HG02943 (cell line): ENCODE measurements around the gene CHAMP1.
"Not testable (repeated sequence)": the region's sequence is repeated elsewhere in the genome, so short reads cannot be mapped to it uniquely, and the experiment has no call there.

Source experiments
- ATAC-seq: cut with Tn5 transposase; IDR thresholded peaks from one replicate; pipeline ENCODE4 v1.9.1; 2021; ENCODE audit warnings: mild to moderate bottlenecking, low read depth, moderate library complexity; ENCODE audit not compliant: unreplicated experiment

Gene CHAMP1

GRCh38 chr13:114330086-114330485 lies 15.8 kb downstream of the CHAMP1 start:
- ATAC-seq = no peak

- not testable (repeated sequence) for ATAC-seq
These were observed 19.6 kb downstream of the CHAMP1 start for GRCh38 chr13:114333881-114334280.

GRCh38 chr13:114334305-114335053 lies 20.2 kb downstream of the CHAMP1 start:
- ATAC-seq = no peak

GRCh38 chr13:114336457-114336856 lies 22.2 kb downstream of the CHAMP1 start:
- ATAC-seq = not testable (repeated sequence)

- ATAC-seq = no peak
These were observed 24.7 kb downstream of the CHAMP1 start for GRCh38 chr13:114338959-114339358.

- no peak for ATAC-seq
These were observed 25.7 kb downstream of the CHAMP1 start for GRCh38 chr13:114339857-114340534.

- no peak for ATAC-seq
These were observed 26.9 kb downstream of the CHAMP1 start for GRCh38 chr13:114341003-114341777.

- ATAC-seq = not testable (repeated sequence)
These were observed 33.0 kb downstream of the CHAMP1 start for GRCh38 chr13:114347256-114347655.

- not testable (repeated sequence) for ATAC-seq
These were observed 38.5 kb downstream of the CHAMP1 start for GRCh38 chr13:114352763-114353162.

GRCh38 chr13:114353382-114353781 lies 39.1 kb downstream of the CHAMP1 start:
- not testable (repeated sequence) for ATAC-seq
